ENCODE data around the gene HOXD4. TPM values are rescaled to one million over a fixed set of nuclear protein-coding genes. Genes with fewer than 3 reads are reported as not detected.
A peak's percentile ranks its signal among the peaks of the same experiment; 100 is the strongest.

HOXD4 gene
- total RNA-seq, 4 donors from 2014 or later = 1.0 to 14.2 (median 1.9) TPM

GRCh38 chr2:176189681-176190641 lies 38.6 kb downstream of the HOXD4 start:
- TF ChIP-seq CTCF (IDR thresholded peaks at IDR 0.05) = no peak
- DNase-seq (ENCODE audit: low spot score) = no peak
- no peak for ATAC-seq (ENCODE audit: low FRiP score)

GRCh38 chr2:176192351-176192750 lies 41.0 kb downstream of the HOXD4 start:
- no peak for TF ChIP-seq CTCF (IDR thresholded peaks at IDR 0.05)
- no peak for ATAC-seq (ENCODE audit: low FRiP score)
- no peak for DNase-seq (ENCODE audit: low spot score)

GRCh38 chr2:176193048-176193447 lies 41.7 kb downstream of the HOXD4 start:
- ATAC-seq (ENCODE audit: low FRiP score) = no peak

GRCh38 chr2:176199902-176200301 lies 48.6 kb downstream of the HOXD4 start:
- ATAC-seq (ENCODE audit: low FRiP score) = no peak
- TF ChIP-seq CTCF (IDR thresholded peaks at IDR 0.05) = no peak
- DNase-seq (ENCODE audit: low spot score) = no peak

More at GRCh38 chr2:176193048-176193447, 41.7 kb downstream of the HOXD4 start:
- DNase-seq (ENCODE audit: low spot score) = no peak
- no peak for TF ChIP-seq CTCF (IDR thresholded peaks at IDR 0.05)

GRCh38 chr2:176200971-176201370 lies 49.6 kb downstream of the HOXD4 start:
- no peak for TF ChIP-seq CTCF (IDR thresholded peaks at IDR 0.05)
- DNase-seq (ENCODE audit: low spot score) = no peak
- no peak for ATAC-seq (ENCODE audit: low FRiP score)

- no peak for TF ChIP-seq CTCF (IDR thresholded peaks at IDR 0.05)
- no peak for ATAC-seq (ENCODE audit: low FRiP score)
- no peak for DNase-seq (ENCODE audit: low spot score)
Measured at GRCh38 chr2:176202491-176202890, 51.1 kb downstream of the HOXD4 start.

Small RNA genes within 50 kb of the gene (small RNA-seq; reads per million reads assigned to genes)
- gene MIR10B = 99,455 reads per million, percentile 100 among the genes with 10 or more reads in this experiment

Other genes starting within 250 kb of the HOXD4 start
- gene LNPK, start 149.3 kb upstream of the HOXD4 start, total RNA-seq = 10 to 100 TPM; 13.8 to 37.4 (median 22.2) TPM
- not detected for gene EVX2, start 67.6 kb upstream of the HOXD4 start, total RNA-seq
- gene HOXD13, start 58.8 kb upstream of the HOXD4 start, total RNA-seq = not detected
- not detected for gene HOXD12, start 51.8 kb upstream of the HOXD4 start, total RNA-seq
- gene HOXD11, start 44.3 kb upstream of the HOXD4 start, total RNA-seq = not detected
- gene HOXD10, start 34.8 kb upstream of the HOXD4 start, total RNA-seq = 1 to 10 TPM in 1 of 4 donors, under 1 TPM in 2, not detected in 1; 0.56 to 1.1 (median 0.56) TPM
- gene HOXD9, start 28.8 kb upstream of the HOXD4 start, total RNA-seq = 1 to 10 TPM in 3 of 4 donors, under 1 TPM in 1; 0.95 to 2.6 (median 1.7) TPM
- gene HOXD8, start 21.8 kb upstream of the HOXD4 start, total RNA-seq = 10 to 100 TPM in 1 of 4 donors, 1 to 10 TPM in 3; 3.7 to 24.6 (median 7.6) TPM
- gene HOXD3, start 5.8 kb downstream of the HOXD4 start, total RNA-seq = 10 to 100 TPM in 1 of 4 donors, 1 to 10 TPM in 2, under 1 TPM in 1; 0.65 to 15.8 (median 2.8) TPM
- under 1 TPM; 0.19 to 0.95 (median 0.53) TPM for gene HOXD1, start 37.1 kb downstream of the HOXD4 start, total RNA-seq
- 10 to 100 TPM; 12.1 to 26.8 (median 21.8) TPM for gene MTX2, start 117.9 kb downstream of the HOXD4 start, total RNA-seq

All from omental fat pad (tissue), 4 donors.